WTC11 (cell line): ENCODE results near the gene FAM187B. TPM values are rescaled to one million over a fixed set of nuclear protein-coding genes. Genes with fewer than 3 reads are reported as not detected.

Experiments
- ATAC-seq: fragments of 200-7000 bp; cut with Tn5 transposase; 2 replicates; pipeline ENCODE4 v1.10.0; 2021; ENCODE audit warnings: mild to moderate bottlenecking, moderate library complexity
- CTCF ChIA-PET: fragments of 300-600 bp; sonication (Branson Sonifier 250); formaldehyde crosslinking; loops from one replicate; lab custom pipeline; 2021; ENCODE audit warnings: antibody characterized with exemption; lab: Charles Lee
- POLR2A ChIA-PET: fragments of 350-600 bp; sonication (Branson Sonifier 250); formaldehyde crosslinking; loops from one replicate; lab custom pipeline; 2021; ENCODE audit warnings: antibody characterized with exemption; lab: Charles Lee
- DNase-seq: peaks from one replicate; pipeline ENCODE4 v3.0.0; 2021; ENCODE audit warnings: low spot score
- H3K27ac Mint-ChIP-seq: 2 replicates; pipeline ENCODE4 v1.8.0; 2021; ENCODE audit warnings: mixed read lengths
- H3K27me3 Mint-ChIP-seq: 2 replicates; pipeline ENCODE4 v1.8.0; 2021; ENCODE audit warnings: low read depth, mild to moderate bottlenecking, moderate library complexity, mixed read lengths
- H3K36me3 Mint-ChIP-seq: 2 replicates; pipeline ENCODE4 v1.8.0; 2021; ENCODE audit warnings: mixed read lengths
- H3K4me1 Mint-ChIP-seq: 2 replicates; pipeline ENCODE4 v1.8.0; 2022; ENCODE audit warnings: mixed read lengths
- H3K4me3 Mint-ChIP-seq: 2 replicates; pipeline ENCODE4 v1.8.0; 2021; ENCODE audit warnings: mild to moderate bottlenecking, moderate library complexity, mixed read lengths
- H3K9me3 Mint-ChIP-seq: 2 replicates; pipeline ENCODE4 v1.8.0; 2021; ENCODE audit warnings: mixed read lengths
- AFF4 ChIP-seq: sonication (generic); formaldehyde crosslinking; IDR thresholded peaks from 2 replicates; pipeline ENCODE4 v1.8.1; 2023; ENCODE audit warnings: mild to moderate bottlenecking, missing genetic modification reagents, borderline replicate concordance
- CREB1 ChIP-seq: sonication (generic); formaldehyde crosslinking; IDR thresholded peaks from 2 replicates; pipeline ENCODE4 v1.8.0; 2023; ENCODE audit warnings: mild to moderate bottlenecking, missing genetic modification reagents
- ELF4 ChIP-seq: sonication (generic); formaldehyde crosslinking; IDR thresholded peaks from 2 replicates; pipeline ENCODE4 v1.8.1; 2022; ENCODE audit warnings: low read depth, mild to moderate bottlenecking, moderate library complexity, missing genetic modification reagents
- GRHL2 ChIP-seq: fragments of 250-450 bp; sonication (Bioruptor Pico); IDR thresholded peaks from 2 replicates; pipeline ENCODE4 v1.8.0; 2022; ENCODE audit warnings: mild to moderate bottlenecking, moderate library complexity; ENCODE audit not compliant: insufficient replicate concordance, severe bottlenecking
- HMGA2 ChIP-seq: fragments of 250-450 bp; sonication (Bioruptor Pico); IDR thresholded peaks from 2 replicates; pipeline ENCODE4 v1.4.0; 2021; ENCODE audit warnings: mild to moderate bottlenecking, moderate library complexity
- HMGXB4 ChIP-seq: sonication (generic); formaldehyde crosslinking; IDR thresholded peaks from 2 replicates; pipeline ENCODE4 v1.8.1; 2023; ENCODE audit warnings: mild to moderate bottlenecking, moderate library complexity, missing genetic modification reagents
- JAZF1 ChIP-seq: fragments of 250-450 bp; sonication (Bioruptor Pico); IDR thresholded peaks from 2 replicates; pipeline ENCODE4 v1.9.0; 2021; ENCODE audit warnings: moderate library complexity, mild to moderate bottlenecking, inconsistent platforms
- JUN ChIP-seq: sonication (generic); formaldehyde crosslinking; IDR thresholded peaks from 2 replicates; pipeline ENCODE4 v1.8.0; 2023; ENCODE audit warnings: mild to moderate bottlenecking, missing genetic modification reagents
- NFE2L1 ChIP-seq: sonication (generic); formaldehyde crosslinking; IDR thresholded peaks from 2 replicates; pipeline ENCODE4 v1.8.1; 2023; ENCODE audit warnings: missing genetic modification reagents
- NR3C1 ChIP-seq: sonication (generic); formaldehyde crosslinking; conservative IDR thresholded peaks from 2 replicates; pipeline ENCODE4 v1.8.1; 2023; ENCODE audit warnings: low read depth, mild to moderate bottlenecking, missing genetic modification reagents
- PRRX2 ChIP-seq: fragments of 250-450 bp; sonication (Bioruptor Pico); IDR thresholded peaks from 2 replicates; pipeline ENCODE4 v1.8.0; 2021; ENCODE audit warnings: mild to moderate bottlenecking
- SOX15 ChIP-seq: fragments of 250-450 bp; sonication (Bioruptor Pico); IDR thresholded peaks from 2 replicates; pipeline ENCODE4 v1.9.0; 2021; ENCODE audit warnings: mild to moderate bottlenecking
- TP53 ChIP-seq: sonication (generic); formaldehyde crosslinking; IDR thresholded peaks from 2 replicates; pipeline ENCODE4 v1.8.1; 2023; ENCODE audit warnings: mild to moderate bottlenecking, missing genetic modification reagents
- ZBTB21 ChIP-seq: sonication (generic); formaldehyde crosslinking; IDR thresholded peaks from 2 replicates; pipeline ENCODE4 v1.8.1; 2023; ENCODE audit warnings: mild to moderate bottlenecking, missing genetic modification reagents, borderline replicate concordance
- ZNF512 ChIP-seq: sonication (generic); formaldehyde crosslinking; IDR thresholded peaks from 2 replicates; pipeline ENCODE4 v1.8.1; 2022; ENCODE audit warnings: missing genetic modification reagents, borderline replicate concordance
- total RNA-seq: library from RNA; stranded (reverse); gene quantifications from 3 replicates; pipeline ENCODE4 v1.2.3, GENCODE V29; 2021
- TF ChIP-seq, protein P1 (sequence below): sonication (generic); formaldehyde crosslinking; conservative IDR thresholded peaks from 2 replicates; pipeline ENCODE4 v1.8.1; 2022; ENCODE audit warnings: mild to moderate bottlenecking, missing genetic modification reagents
- TF ChIP-seq, protein P2 (sequence below): sonication (generic); formaldehyde crosslinking; IDR thresholded peaks from 2 replicates; pipeline ENCODE4 v1.8.0; 2022; ENCODE audit warnings: mild to moderate bottlenecking, missing genetic modification reagents
- TF ChIP-seq, protein P3 (sequence below): fragments of 250-450 bp; sonication (Bioruptor Pico); conservative IDR thresholded peaks from 2 replicates; pipeline ENCODE4 v1.9.0; 2021; ENCODE audit warnings: mild to moderate bottlenecking
- TF ChIP-seq, protein P4 (sequence below): sonication (generic); formaldehyde crosslinking; IDR thresholded peaks from 2 replicates; pipeline ENCODE4 v1.8.0; 2022; ENCODE audit warnings: mild to moderate bottlenecking, missing genetic modification reagents
- TF ChIP-seq, protein P5 (sequence below): sonication (generic); formaldehyde crosslinking; IDR thresholded peaks from 2 replicates; pipeline ENCODE4 v1.8.1; 2023; ENCODE audit warnings: mild to moderate bottlenecking, missing genetic modification reagents

FAM187B gene
- total RNA-seq, 1 experiment from 2014 or later, result 0.20 TPM

- TF ChIP-seq, protein P1, sequence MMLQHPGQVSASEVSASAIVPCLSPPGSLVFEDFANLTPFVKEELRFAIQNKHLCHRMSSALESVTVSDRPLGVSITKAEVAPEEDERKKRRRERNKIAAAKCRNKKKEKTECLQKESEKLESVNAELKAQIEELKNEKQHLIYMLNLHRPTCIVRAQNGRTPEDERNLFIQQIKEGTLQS, result no peak
These were observed 4.6 kb downstream of the FAM187B start (continued) for GRCh38 chr19:35223862-35224505.

- POLR2A ChIA-PET, result no interaction called here
- Mint-ChIP-seq H3K27me3 (peaks cover 11% of the 10 kb centered on the region), H3K27ac (no peak overlapping the region), H3K4me3 (no peak overlapping the region), H3K36me3 (peaks cover 9% of the 10 kb centered on the region), H3K9me3 (peaks cover 31% of the 10 kb centered on the region), H3K4me1 (peaks cover 21% of the 10 kb centered on the region)
- TF ChIP-seq, protein P2, sequence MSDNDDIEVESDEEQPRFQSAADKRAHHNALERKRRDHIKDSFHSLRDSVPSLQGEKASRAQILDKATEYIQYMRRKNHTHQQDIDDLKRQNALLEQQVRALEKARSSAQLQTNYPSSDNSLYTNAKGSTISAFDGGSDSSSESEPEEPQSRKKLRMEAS (CRISPR knock-in tag), result no peak
- TF ChIP-seq TP53 (no peak), JAZF1 (CRISPR knock-in tag) (no peak), JUN (CRISPR knock-in tag) (no peak), ZNF512 (no peak), SOX15 (CRISPR knock-in tag) (no peak), NR3C1 (CRISPR knock-in tag) (no peak), AFF4 (no peak), HMGXB4 (no peak), PRRX2 (CRISPR knock-in tag) (no peak), ZBTB21 (CRISPR knock-in tag) (no peak), HMGA2 (CRISPR knock-in tag) (no peak), GRHL2 (no peak), NFE2L1 (no peak), CREB1 (CRISPR knock-in tag) (no peak), ELF4 (CRISPR knock-in tag) (no peak)
- TF ChIP-seq, protein P3, sequence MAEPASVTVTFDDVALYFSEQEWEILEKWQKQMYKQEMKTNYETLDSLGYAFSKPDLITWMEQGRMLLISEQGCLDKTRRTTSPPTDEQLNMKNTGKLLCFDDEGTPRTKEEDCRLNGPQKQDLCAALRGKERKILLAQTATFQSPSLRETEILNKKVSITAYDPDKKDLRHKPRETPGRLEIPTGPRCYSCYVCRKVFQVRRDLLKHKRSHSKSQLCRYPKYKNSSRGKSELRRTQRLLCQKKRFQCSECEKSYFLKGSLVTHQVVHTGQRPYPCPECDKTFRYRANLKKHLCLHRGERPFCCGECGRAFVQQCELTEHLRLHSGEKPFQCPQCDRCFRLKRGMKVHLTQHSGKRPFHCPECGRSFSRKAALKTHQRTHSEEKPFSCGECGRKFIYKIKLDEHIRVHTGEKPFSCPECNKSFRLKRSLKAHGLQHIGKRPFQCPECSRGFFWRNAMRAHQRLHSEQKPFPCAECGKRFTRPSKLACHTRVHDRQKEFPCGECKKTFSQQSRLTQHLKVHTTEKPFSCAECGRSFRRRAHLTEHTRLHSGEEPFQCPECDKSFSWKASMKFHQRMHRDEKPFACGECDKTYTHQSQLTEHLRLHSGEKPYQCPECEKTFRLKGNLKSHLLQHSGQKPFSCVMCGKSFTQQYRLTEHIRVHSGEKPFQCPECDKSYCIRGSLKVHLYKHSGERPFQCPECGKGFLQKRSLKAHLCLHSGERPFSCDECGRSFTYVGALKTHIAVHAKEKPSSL (CRISPR knock-in tag), result no peak
- TF ChIP-seq, protein P4, sequence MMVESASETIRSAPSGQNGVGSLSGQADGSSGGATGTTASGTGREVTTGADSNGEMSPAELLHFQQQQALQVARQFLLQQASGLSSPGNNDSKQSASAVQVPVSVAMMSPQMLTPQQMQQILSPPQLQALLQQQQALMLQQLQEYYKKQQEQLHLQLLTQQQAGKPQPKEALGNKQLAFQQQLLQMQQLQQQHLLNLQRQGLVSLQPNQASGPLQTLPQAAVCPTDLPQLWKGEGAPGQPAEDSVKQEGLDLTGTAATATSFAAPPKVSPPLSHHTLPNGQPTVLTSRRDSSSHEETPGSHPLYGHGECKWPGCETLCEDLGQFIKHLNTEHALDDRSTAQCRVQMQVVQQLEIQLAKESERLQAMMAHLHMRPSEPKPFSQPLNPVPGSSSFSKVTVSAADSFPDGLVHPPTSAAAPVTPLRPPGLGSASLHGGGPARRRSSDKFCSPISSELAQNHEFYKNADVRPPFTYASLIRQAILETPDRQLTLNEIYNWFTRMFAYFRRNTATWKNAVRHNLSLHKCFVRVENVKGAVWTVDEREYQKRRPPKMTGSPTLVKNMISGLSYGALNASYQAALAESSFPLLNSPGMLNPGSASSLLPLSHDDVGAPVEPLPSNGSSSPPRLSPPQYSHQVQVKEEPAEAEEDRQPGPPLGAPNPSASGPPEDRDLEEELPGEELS (CRISPR knock-in tag), result no peak
- TF ChIP-seq, protein P5, sequence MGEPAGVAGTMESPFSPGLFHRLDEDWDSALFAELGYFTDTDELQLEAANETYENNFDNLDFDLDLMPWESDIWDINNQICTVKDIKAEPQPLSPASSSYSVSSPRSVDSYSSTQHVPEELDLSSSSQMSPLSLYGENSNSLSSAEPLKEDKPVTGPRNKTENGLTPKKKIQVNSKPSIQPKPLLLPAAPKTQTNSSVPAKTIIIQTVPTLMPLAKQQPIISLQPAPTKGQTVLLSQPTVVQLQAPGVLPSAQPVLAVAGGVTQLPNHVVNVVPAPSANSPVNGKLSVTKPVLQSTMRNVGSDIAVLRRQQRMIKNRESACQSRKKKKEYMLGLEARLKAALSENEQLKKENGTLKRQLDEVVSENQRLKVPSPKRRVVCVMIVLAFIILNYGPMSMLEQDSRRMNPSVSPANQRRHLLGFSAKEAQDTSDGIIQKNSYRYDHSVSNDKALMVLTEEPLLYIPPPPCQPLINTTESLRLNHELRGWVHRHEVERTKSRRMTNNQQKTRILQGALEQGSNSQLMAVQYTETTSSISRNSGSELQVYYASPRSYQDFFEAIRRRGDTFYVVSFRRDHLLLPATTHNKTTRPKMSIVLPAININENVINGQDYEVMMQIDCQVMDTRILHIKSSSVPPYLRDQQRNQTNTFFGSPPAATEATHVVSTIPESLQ (CRISPR knock-in tag), result no peak
- ATAC-seq (no peak), DNase-seq (no peak)
- CTCF ChIA-PET, result interaction anchor here (1.0 kb wide), 1 partner anchor 81 kb away, joined by 4 read pairs; no protein-coding TSS in a partner anchor
These were observed 5.3 kb downstream of the FAM187B start for GRCh38 chr19:35223084-35223790.
